Esophagus mucosa (tissue), 1 donor: ENCODE results near the gene RHBDL2. TPM values are rescaled to one million over a fixed set of nuclear protein-coding genes. Genes with fewer than 3 reads are reported as not detected.
"Not testable (repeated sequence)": the region's sequence is repeated elsewhere in the genome, so short reads cannot be mapped to it uniquely, and the experiment has no call there.

Source experiments
- ATAC-seq: fragments of 200-7000 bp; cut with Tn5 transposase; one replicate; pipeline ENCODE4 v1.9.1; 2020
- total RNA-seq: library from RNA; stranded (reverse); gene quantifications from one replicate; pipeline ENCODE4 v1.2.4, GENCODE V29; 2023
- donor health status: DM: yes; HTN: yes; CAD: no.

The RHBDL2 gene
- total RNA-seq, 1 donor from 2014 or later = 16.1 TPM

- ATAC-seq = peak; percentile 99
Observed at GRCh38 chr1:38873027-38873969, 68.3 kb downstream of the RHBDL2 start, which contains the start of gene MYCBP. Gene MYCBP, minus strand, starts transcription at chr1:38873348. Its CDS starts 43 bp downstream, at chr1:38873305.

- peak; percentile 41 for ATAC-seq
Observed at GRCh38 chr1:38872401-38873026, 69.1 kb downstream of the RHBDL2 start.

GRCh38 chr1:38870996-38871395, 70.6 kb downstream of the RHBDL2 start:
- ATAC-seq = no peak

- no peak for ATAC-seq
Observed at GRCh38 chr1:38867208-38867607, 74.4 kb downstream of the RHBDL2 start.

GRCh38 chr1:38865112-38865715, 76.4 kb downstream of the RHBDL2 start:
- ATAC-seq = peak; percentile 24

- no peak for ATAC-seq
Observed at GRCh38 chr1:38860454-38860795, 81.2 kb downstream of the RHBDL2 start.

- peak; percentile 98 for ATAC-seq
Observed at GRCh38 chr1:38859561-38860453, 81.8 kb downstream of the RHBDL2 start, which contains the start of gene RRAGC. Gene RRAGC, minus strand, starts transcription at chr1:38859772. Its CDS starts 126 bp downstream, at chr1:38859646.

GRCh38 chr1:38858833-38859560, 82.6 kb downstream of the RHBDL2 start:
- peak; percentile 74 for ATAC-seq

GRCh38 chr1:38852780-38853179, 88.8 kb downstream of the RHBDL2 start:
- no peak for ATAC-seq

- ATAC-seq = no peak
Observed at GRCh38 chr1:38848071-38848470, 93.6 kb downstream of the RHBDL2 start.

GRCh38 chr1:38846210-38846609, 95.4 kb downstream of the RHBDL2 start:
- no peak for ATAC-seq

GRCh38 chr1:38845088-38845487, 96.5 kb downstream of the RHBDL2 start:
- ATAC-seq = not testable (repeated sequence)

GRCh38 chr1:38840281-38840680, 101.3 kb downstream of the RHBDL2 start:
- ATAC-seq = no peak

GRCh38 chr1:38839363-38839762, 102.3 kb downstream of the RHBDL2 start:
- no peak for ATAC-seq

GRCh38 chr1:38836316-38836715, 105.3 kb downstream of the RHBDL2 start:
- ATAC-seq = not testable (repeated sequence)

Other genes starting within 250 kb of the RHBDL2 start
- 32.8 TPM for gene RRAGC, start 82.1 kb downstream of the RHBDL2 start, total RNA-seq
- 21.8 TPM for gene MYCBP, start 68.5 kb downstream of the RHBDL2 start, total RNA-seq
- gene GJA9, start 60.2 kb downstream of the RHBDL2 start, total RNA-seq = 0.44 TPM
- gene AKIRIN1, start 49.4 kb upstream of the RHBDL2 start, total RNA-seq = 28.7 TPM
- gene NDUFS5, start 84.5 kb upstream of the RHBDL2 start, total RNA-seq = 165 TPM